ENCODE measurements around the gene MED10.

The MED10 gene

DNA sequence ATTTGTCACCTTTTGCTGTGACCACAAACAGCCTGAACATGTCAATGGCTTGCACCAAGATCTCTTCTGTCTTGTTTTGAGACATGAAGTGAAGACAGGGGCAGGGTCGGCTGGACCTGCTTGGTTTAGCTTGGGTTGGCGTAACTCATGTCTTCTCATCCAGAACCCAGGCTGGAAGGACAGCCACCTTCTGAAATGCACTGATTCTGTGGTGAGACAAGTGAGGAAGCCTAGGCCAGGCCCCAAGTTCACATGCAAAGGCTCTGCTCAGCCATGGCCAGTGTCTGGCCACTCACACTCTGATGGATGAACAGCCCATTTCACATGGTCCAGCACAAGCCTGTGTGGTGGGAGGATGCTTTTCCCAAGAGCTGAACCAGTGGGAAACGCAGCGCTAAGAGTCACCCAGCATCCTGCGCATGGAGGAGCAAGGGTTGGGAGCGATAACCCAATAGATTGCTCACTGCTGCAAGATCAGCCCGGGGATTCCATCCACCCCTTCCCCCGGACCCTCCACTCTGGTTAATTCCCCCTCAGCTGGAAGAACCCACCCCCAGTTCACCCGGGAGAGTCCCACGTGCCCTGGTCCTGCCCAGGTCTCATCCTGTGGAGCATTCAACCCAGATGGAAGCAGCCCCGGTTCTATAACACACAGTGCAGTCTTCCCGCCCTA lies 16.2 kb upstream of the MED10 start:
- no peaks in the 10 kb centered on the region for H3K36me3 ChIP-seq (ENCODE audit: control insufficient read depth in 4 of 4, insufficient read depth in 4 of 4, low read length in 3 of 4)
- no peak overlapping the region for H3K4me3 ChIP-seq (ENCODE audit: control insufficient read depth in 1 of 7, extremely low read depth in 1 of 7, insufficient read depth in 4 of 7, low read depth in 2 of 7, low read length in 6 of 7)
- H3K27ac ChIP-seq (ENCODE audit: insufficient read depth in 1 of 2, low read depth in 1 of 2, low read length in 2 of 2, poor library complexity in 1 of 2, severe bottlenecking in 2 of 2) = no peak overlapping the region
- CTCF ChIA-PET = no interaction called here
- H3K4me1 ChIP-seq (ENCODE audit: control extremely low read depth in 1 of 4, control insufficient read depth in 4 of 4, insufficient read depth in 4 of 4, low read length in 3 of 4) = no peaks in the 10 kb centered on the region
- 99% methylated on average over 9 of the region's 12 CpGs for WGBS (ENCODE audit: insufficient coverage)
- DNase-seq = no peak
- POLR2A ChIA-PET = no interaction called here
- peaks cover 0 to 2% (median 0%) of the 10 kb centered on the region in 5 experiments for H3K9me3 ChIP-seq (ENCODE audit: control extremely low read depth in 1 of 5, control insufficient read depth in 4 of 5, insufficient read depth in 2 of 5, low read depth in 1 of 5, low read length in 4 of 5)
- peaks cover 0 to 4% (median 0%) of the 10 kb centered on the region in 5 experiments for H3K27me3 ChIP-seq (replicated peaks in 2 of 5; ENCODE audit: control insufficient read depth in 4 of 5, insufficient read depth in 5 of 5, low read length in 4 of 5)

DNA sequence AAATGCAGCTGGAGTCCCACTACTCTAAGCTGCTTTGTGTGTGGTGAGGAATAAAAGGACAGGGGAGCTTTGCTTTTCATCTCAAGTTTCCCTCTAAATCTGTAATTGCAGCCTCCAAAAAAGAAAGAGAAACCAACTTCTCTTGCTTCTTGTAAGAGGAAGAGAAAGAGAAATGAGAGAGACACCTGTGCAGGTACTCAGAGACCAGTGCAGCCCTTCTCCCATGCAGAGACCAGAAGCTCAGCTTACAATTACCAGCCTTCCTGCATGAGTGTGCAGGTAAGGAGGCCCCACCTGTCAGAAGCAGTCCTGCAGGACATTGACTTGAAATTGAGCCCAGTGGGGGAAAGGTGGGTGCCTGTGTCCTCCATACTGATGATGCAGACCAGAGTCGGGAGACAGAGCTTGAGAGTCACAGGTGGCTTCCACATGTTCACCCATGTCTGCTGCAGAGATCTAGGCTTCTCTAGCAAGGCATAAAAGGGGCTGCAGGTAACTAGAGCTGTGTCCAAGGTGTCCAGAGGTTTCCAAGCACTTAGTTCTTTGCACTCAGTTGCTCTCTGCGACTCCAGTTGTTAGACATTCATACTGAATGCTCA lies 15.3 kb upstream of the MED10 start:
- H3K27me3 ChIP-seq (replicated peaks in 2 of 5; ENCODE audit: control insufficient read depth in 4 of 5, insufficient read depth in 5 of 5, low read length in 4 of 5) = peaks cover 0 to 4% (median 0%) of the 10 kb centered on the region in 5 experiments
- no peaks in the 10 kb centered on the region for H3K4me1 ChIP-seq (ENCODE audit: control extremely low read depth in 1 of 4, control insufficient read depth in 4 of 4, insufficient read depth in 4 of 4, low read length in 3 of 4)
- peaks cover 0 to 2% (median 0%) of the 10 kb centered on the region in 5 experiments for H3K9me3 ChIP-seq (ENCODE audit: control extremely low read depth in 1 of 5, control insufficient read depth in 4 of 5, insufficient read depth in 2 of 5, low read depth in 1 of 5, low read length in 4 of 5)
- ChIA-PET CTCF (no interaction called here), POLR2A (interaction anchor here (0.5 kb wide), 1 partner anchor 49 kb away, joined by 3 read pairs; no protein-coding TSS in a partner anchor)
- H3K27ac ChIP-seq (ENCODE audit: insufficient read depth in 1 of 2, low read depth in 1 of 2, low read length in 2 of 2, poor library complexity in 1 of 2, severe bottlenecking in 2 of 2) = no peak overlapping the region
- H3K36me3 ChIP-seq (ENCODE audit: control insufficient read depth in 4 of 4, insufficient read depth in 4 of 4, low read length in 3 of 4) = no peaks in the 10 kb centered on the region
- H3K4me3 ChIP-seq (ENCODE audit: control insufficient read depth in 1 of 7, extremely low read depth in 1 of 7, insufficient read depth in 4 of 7, low read depth in 2 of 7, low read length in 6 of 7) = no peak overlapping the region
- no peak for DNase-seq
- WGBS (ENCODE audit: insufficient coverage) = 84% methylated on average over 2 of the region's 2 CpGs

DNA sequence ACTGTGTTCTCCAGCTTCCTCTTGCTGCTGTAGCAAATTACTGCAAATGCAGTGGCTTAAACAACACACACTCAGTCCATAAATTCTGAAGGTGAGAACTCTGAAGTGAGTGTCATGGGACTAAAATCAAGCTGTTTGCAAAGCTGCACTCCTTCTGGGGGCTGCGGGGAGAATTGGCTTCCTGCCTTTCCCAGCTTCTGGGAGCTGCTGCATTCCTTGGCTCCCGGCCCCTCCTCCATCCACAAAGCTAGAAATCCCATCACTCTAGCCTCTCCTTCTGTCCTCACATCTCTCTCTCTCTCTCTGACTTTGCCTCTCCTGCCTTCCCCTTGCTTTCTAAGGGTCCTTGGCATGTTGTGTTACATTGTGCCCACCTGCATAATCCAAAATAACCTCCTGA lies 14.2 kb upstream of the MED10 start:
- POLR2A ChIA-PET = no interaction called here
- WGBS (ENCODE audit: insufficient coverage) = 72% methylated on average over 2 of the region's 2 CpGs

DNA sequence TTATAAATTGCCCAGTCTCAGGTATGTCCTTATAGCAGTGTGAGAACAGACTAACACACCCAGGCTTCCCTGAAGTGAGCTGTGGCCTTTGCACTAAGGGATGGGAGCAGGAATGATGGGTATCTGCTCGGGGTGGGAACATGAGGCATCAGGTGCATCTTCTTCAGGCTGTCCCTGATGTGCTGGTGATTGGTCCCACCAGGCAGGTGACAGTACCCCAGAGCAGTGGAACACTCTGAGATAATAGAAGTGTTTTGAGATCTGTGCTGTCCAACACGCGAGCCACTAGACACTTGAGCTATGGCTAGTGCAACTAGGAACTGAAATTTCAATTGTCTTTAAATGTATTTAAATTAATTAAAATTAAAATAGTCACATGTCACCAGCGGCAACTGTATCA lies 12.8 kb upstream of the MED10 start:
- CTCF ChIA-PET = no interaction called here

More for the DNA sequence above, 14.2 kb upstream of the MED10 start:
- Histone ChIP-seq H3K4me3 (ENCODE audit: control insufficient read depth in 1 of 7, extremely low read depth in 1 of 7, insufficient read depth in 4 of 7, low read depth in 2 of 7, low read length in 6 of 7) (no peak overlapping the region), H3K27me3 (replicated peaks in 2 of 5; ENCODE audit: control insufficient read depth in 4 of 5, insufficient read depth in 5 of 5, low read length in 4 of 5) (peaks cover 0 to 7% (median 0%) of the 10 kb centered on the region in 5 experiments), H3K36me3 (ENCODE audit: control insufficient read depth in 4 of 4, insufficient read depth in 4 of 4, low read length in 3 of 4) (no peaks in the 10 kb centered on the region), H3K4me1 (ENCODE audit: control extremely low read depth in 1 of 4, control insufficient read depth in 4 of 4, insufficient read depth in 4 of 4, low read length in 3 of 4) (no peaks in the 10 kb centered on the region), H3K9me3 (ENCODE audit: control extremely low read depth in 1 of 5, control insufficient read depth in 4 of 5, insufficient read depth in 2 of 5, low read depth in 1 of 5, low read length in 4 of 5) (no peaks in the 10 kb centered on the region), H3K27ac (ENCODE audit: insufficient read depth in 1 of 2, low read depth in 1 of 2, low read length in 2 of 2, poor library complexity in 1 of 2, severe bottlenecking in 2 of 2) (no peak overlapping the region)
- CTCF ChIA-PET = no interaction called here
- DNase-seq = no peak

DNA sequence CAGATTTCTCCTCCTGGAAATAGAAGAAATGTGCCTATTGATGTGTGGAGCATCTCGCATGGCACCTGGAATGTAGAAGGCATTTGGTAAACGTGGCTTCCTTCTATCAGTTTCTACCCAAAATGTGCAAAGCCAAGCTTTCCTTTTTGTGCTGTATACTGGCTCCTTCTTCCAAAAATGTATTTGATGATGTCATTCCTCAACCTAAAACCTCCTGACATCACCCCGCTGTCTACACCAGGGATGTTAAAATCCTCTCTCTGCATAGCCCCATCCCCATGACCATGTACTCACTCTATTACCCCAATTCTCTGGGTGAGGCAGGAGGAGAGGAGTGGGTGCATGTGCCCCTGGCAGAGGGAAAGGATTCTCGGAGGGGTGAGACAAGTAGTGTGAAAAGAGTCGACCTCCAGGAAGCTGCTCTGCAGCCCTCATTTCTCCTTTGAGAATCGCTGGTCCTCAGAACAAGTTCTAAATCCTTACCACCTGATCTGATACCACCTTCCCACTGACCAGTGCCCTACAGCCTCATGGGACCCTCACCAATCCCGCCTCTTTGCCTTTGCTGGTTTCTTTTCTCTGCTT lies 11.7 kb upstream of the MED10 start:
- peaks cover 0 to 7% (median 0%) of the 10 kb centered on the region in 5 experiments for H3K27me3 ChIP-seq (replicated peaks in 2 of 5; ENCODE audit: control insufficient read depth in 4 of 5, insufficient read depth in 5 of 5, low read length in 4 of 5)
- no peak overlapping the region for H3K4me3 ChIP-seq (ENCODE audit: control insufficient read depth in 1 of 7, extremely low read depth in 1 of 7, insufficient read depth in 4 of 7, low read depth in 2 of 7, low read length in 6 of 7)
- no peak for DNase-seq
- no peaks in the 10 kb centered on the region for H3K36me3 ChIP-seq (ENCODE audit: control insufficient read depth in 4 of 4, insufficient read depth in 4 of 4, low read length in 3 of 4)
- H3K27ac ChIP-seq (ENCODE audit: insufficient read depth in 1 of 2, low read depth in 1 of 2, low read length in 2 of 2, poor library complexity in 1 of 2, severe bottlenecking in 2 of 2) = no peak overlapping the region
- whole genome bisulfite sequencing (ENCODE audit: insufficient coverage) = 96% methylated on average over 3 of the region's 7 CpGs
- POLR2A ChIA-PET = no interaction called here
- H3K4me1 ChIP-seq (ENCODE audit: control extremely low read depth in 1 of 4, control insufficient read depth in 4 of 4, insufficient read depth in 4 of 4, low read length in 3 of 4) = no peaks in the 10 kb centered on the region
- CTCF ChIA-PET = no interaction called here
- H3K9me3 ChIP-seq (ENCODE audit: control extremely low read depth in 1 of 5, control insufficient read depth in 4 of 5, insufficient read depth in 2 of 5, low read depth in 1 of 5, low read length in 4 of 5) = no peaks in the 10 kb centered on the region

More for the DNA sequence above, 12.8 kb upstream of the MED10 start:
- no peaks in the 10 kb centered on the region for H3K36me3 ChIP-seq (ENCODE audit: control insufficient read depth in 4 of 4, insufficient read depth in 4 of 4, low read length in 3 of 4)
- H3K9me3 ChIP-seq (ENCODE audit: control extremely low read depth in 1 of 5, control insufficient read depth in 4 of 5, insufficient read depth in 2 of 5, low read depth in 1 of 5, low read length in 4 of 5) = no peaks in the 10 kb centered on the region
- peaks cover 0 to 7% (median 0%) of the 10 kb centered on the region in 5 experiments for H3K27me3 ChIP-seq (replicated peaks in 2 of 5; ENCODE audit: control insufficient read depth in 4 of 5, insufficient read depth in 5 of 5, low read length in 4 of 5)
- no peak overlapping the region for H3K4me3 ChIP-seq (ENCODE audit: control insufficient read depth in 1 of 7, extremely low read depth in 1 of 7, insufficient read depth in 4 of 7, low read depth in 2 of 7, low read length in 6 of 7)
- no peaks in the 10 kb centered on the region for H3K4me1 ChIP-seq (ENCODE audit: control extremely low read depth in 1 of 4, control insufficient read depth in 4 of 4, insufficient read depth in 4 of 4, low read length in 3 of 4)
- DNase-seq = no peak
- H3K27ac ChIP-seq (ENCODE audit: insufficient read depth in 1 of 2, low read depth in 1 of 2, low read length in 2 of 2, poor library complexity in 1 of 2, severe bottlenecking in 2 of 2) = no peak overlapping the region
- POLR2A ChIA-PET = no interaction called here
- WGBS (ENCODE audit: insufficient coverage) = 86% methylated on average over 1 of the region's 4 CpGs

DNA sequence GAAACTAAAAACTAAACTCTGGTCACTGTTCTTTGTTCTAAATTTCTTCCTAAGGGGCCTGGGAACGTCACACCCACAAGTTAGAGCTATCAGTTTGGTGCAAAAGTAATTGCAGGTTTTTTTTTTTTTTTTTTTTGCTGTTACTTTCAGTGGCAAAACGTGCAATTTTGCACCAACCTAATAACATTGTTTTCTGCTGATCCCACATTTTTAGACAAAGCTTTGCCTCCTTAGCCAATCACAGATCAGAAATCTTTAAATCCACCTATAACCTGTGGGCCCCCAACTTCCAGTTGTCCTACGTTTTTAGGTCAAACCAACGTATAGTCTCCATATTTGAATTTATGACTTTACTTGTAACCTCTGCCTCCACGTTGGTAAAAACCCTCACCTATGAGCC lies 11.1 kb upstream of the MED10 start:
- ChIA-PET POLR2A (no interaction called here), CTCF (interaction anchor here (0.8 kb wide), 1 partner anchor 20 kb away, joined by 3 read pairs; no protein-coding TSS in a partner anchor)
- Histone ChIP-seq H3K4me3 (ENCODE audit: control insufficient read depth in 1 of 7, extremely low read depth in 1 of 7, insufficient read depth in 4 of 7, low read depth in 2 of 7, low read length in 6 of 7) (no peak overlapping the region), H3K4me1 (ENCODE audit: control extremely low read depth in 1 of 4, control insufficient read depth in 4 of 4, insufficient read depth in 4 of 4, low read length in 3 of 4) (no peaks in the 10 kb centered on the region), H3K36me3 (ENCODE audit: control insufficient read depth in 4 of 4, insufficient read depth in 4 of 4, low read length in 3 of 4) (no peaks in the 10 kb centered on the region), H3K9me3 (ENCODE audit: control extremely low read depth in 1 of 5, control insufficient read depth in 4 of 5, insufficient read depth in 2 of 5, low read depth in 1 of 5, low read length in 4 of 5) (no peaks in the 10 kb centered on the region), H3K27me3 (replicated peaks in 2 of 5; ENCODE audit: control insufficient read depth in 4 of 5, insufficient read depth in 5 of 5, low read length in 4 of 5) (peaks cover 0 to 7% (median 0%) of the 10 kb centered on the region in 5 experiments), H3K27ac (ENCODE audit: insufficient read depth in 1 of 2, low read depth in 1 of 2, low read length in 2 of 2, poor library complexity in 1 of 2, severe bottlenecking in 2 of 2) (no peak overlapping the region)
- WGBS (ENCODE audit: insufficient coverage) = 86% methylated on average over 3 of the region's 5 CpGs
- DNase-seq = no peak

DNA sequence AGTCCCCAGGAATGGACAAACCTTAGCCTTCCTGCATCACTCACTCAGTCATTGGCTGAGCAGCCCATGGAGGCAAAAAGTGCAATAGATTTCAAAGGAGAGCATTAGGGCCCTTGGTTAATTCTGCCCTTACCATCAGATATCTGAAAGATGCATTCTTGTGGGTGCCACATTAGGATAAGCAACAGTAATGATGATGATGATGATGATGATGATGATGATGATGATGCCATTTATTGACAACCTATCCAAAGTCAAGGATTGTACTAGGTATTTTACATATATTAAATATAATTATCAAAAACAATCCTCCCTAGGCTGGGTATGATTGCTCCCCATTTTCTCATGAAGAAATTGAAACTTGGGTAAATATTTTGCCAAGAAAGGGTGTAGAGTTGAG lies 9.6 kb upstream of the MED10 start:
- CTCF ChIA-PET = no interaction called here
- no peak for DNase-seq
- Histone ChIP-seq H3K27ac (ENCODE audit: insufficient read depth in 1 of 2, low read depth in 1 of 2, low read length in 2 of 2, poor library complexity in 1 of 2, severe bottlenecking in 2 of 2) (no peak overlapping the region), H3K36me3 (ENCODE audit: control insufficient read depth in 4 of 4, insufficient read depth in 4 of 4, low read length in 3 of 4) (no peaks in the 10 kb centered on the region), H3K4me3 (ENCODE audit: control insufficient read depth in 1 of 7, extremely low read depth in 1 of 7, insufficient read depth in 4 of 7, low read depth in 2 of 7, low read length in 6 of 7) (no peak overlapping the region), H3K27me3 (replicated peaks in 2 of 5; ENCODE audit: control insufficient read depth in 4 of 5, insufficient read depth in 5 of 5, low read length in 4 of 5) (peaks cover 0 to 10% (median 0%) of the 10 kb centered on the region in 5 experiments), H3K9me3 (ENCODE audit: control extremely low read depth in 1 of 5, control insufficient read depth in 4 of 5, insufficient read depth in 2 of 5, low read depth in 1 of 5, low read length in 4 of 5) (no peaks in the 10 kb centered on the region), H3K4me1 (ENCODE audit: control extremely low read depth in 1 of 4, control insufficient read depth in 4 of 4, insufficient read depth in 4 of 4, low read length in 3 of 4) (no peaks in the 10 kb centered on the region)
- POLR2A ChIA-PET = interaction anchor here (0.6 kb wide), 1 partner anchor 111 kb away, joined by 3 read pairs; no protein-coding TSS in a partner anchor
